CD14-positive monocyte (primary cell): ENCODE measurements around the gene ARSB. TPM values are rescaled to one million over a fixed set of nuclear protein-coding genes. Genes with fewer than 3 reads are reported as not detected.

Experiments used
- DNase-seq, 3 donors: peaks; one replicate each; pipeline ENCODE4 v3.0.0-alpha.2; 2011 to 2022
- H2AFZ ChIP-seq: 2 replicates; pipeline ENCODE4 v1.6.0; 2012; ENCODE audit warnings: mild to moderate bottlenecking, low read depth, low read length, inconsistent platforms; ENCODE audit not compliant: insufficient read depth, poor library complexity, severe bottlenecking
- H3K27ac ChIP-seq, 2 donors: 1 replicate in 1 of 2; 2 replicates in 1 of 2; pipeline ENCODE4 v1.5.1; 2012 to 2013; ENCODE audit warnings: low read length in 2 of 2, control low read depth in 1 of 2, inconsistent platforms in 1 of 2, low read depth in 1 of 2, mild to moderate bottlenecking in 1 of 2
- H3K27me3 ChIP-seq, 2 donors: one replicate each; pipeline versions ENCODE4 v1.6.0 to v1.6.1; 2011 to 2013; ENCODE audit warnings: low read length in 2 of 2; ENCODE audit not compliant: control insufficient read depth in 2 of 2, insufficient read depth in 2 of 2
- H3K36me3 ChIP-seq, 2 donors: replicated peaks in 1 of 2; 1 replicate in 1 of 2; 2 replicates in 1 of 2; pipeline versions ENCODE4 v1.5.1 to v1.6.1; 2012 to 2013; ENCODE audit warnings: low read length in 2 of 2, control low read depth in 1 of 2, inconsistent platforms in 1 of 2, mild to moderate bottlenecking in 1 of 2; ENCODE audit not compliant: insufficient read depth in 2 of 2, control insufficient read depth in 1 of 2
- H3K4me1 ChIP-seq, 2 donors: 1 replicate in 1 of 2; 2 replicates in 1 of 2; pipeline versions ENCODE4 v1.5.1 to v1.6.1; 2012 to 2013; ENCODE audit warnings: low read length in 2 of 2, control low read depth in 1 of 2, inconsistent platforms in 1 of 2, mild to moderate bottlenecking in 1 of 2, moderate library complexity in 1 of 2; ENCODE audit not compliant: insufficient read depth in 2 of 2, control insufficient read depth in 1 of 2
- H3K4me2 ChIP-seq: replicated peaks from 2 replicates; pipeline ENCODE3; 2012; ENCODE audit warnings: low read length, moderate library complexity, mild to moderate bottlenecking; ENCODE audit not compliant: poor library complexity, severe bottlenecking; ENCODE audit errors: extremely low read depth
- H3K4me3 ChIP-seq, 3 experiments: fragments of 200-600 bp in 1 of 3; sonication (generic) in 1 of 3; replicated peaks in 1 of 3; 1 replicate in 2 of 3; 2 replicates in 1 of 3; pipeline ENCODE4 v1.5.1; 2011 to 2013; ENCODE audit warnings: low read length in 3 of 3, mild to moderate bottlenecking in 3 of 3, control low read depth in 2 of 3, low read depth in 2 of 3, inconsistent platforms in 1 of 3, moderate library complexity in 1 of 3
- H3K79me2 ChIP-seq: 2 replicates; pipeline ENCODE4 v1.6.0; 2012; ENCODE audit warnings: mild to moderate bottlenecking, control low read depth, inconsistent platforms, low read length, moderate library complexity; ENCODE audit not compliant: insufficient read depth
- H3K9ac ChIP-seq: 2 replicates; pipeline ENCODE4 v1.6.0; 2017; ENCODE audit warnings: low read length, mild to moderate bottlenecking; ENCODE audit not compliant: insufficient read depth, poor library complexity, severe bottlenecking
- H3K9me3 ChIP-seq, 2 donors: replicated peaks in 1 of 2; 1 replicate in 1 of 2; 2 replicates in 1 of 2; pipeline versions ENCODE4 v1.5.1 to v1.6.1; 2012 to 2013; ENCODE audit warnings: low read length in 2 of 2, control low read depth in 1 of 2; ENCODE audit not compliant: control insufficient read depth in 1 of 2, insufficient read depth in 1 of 2
- H4K20me1 ChIP-seq: 2 replicates; pipeline ENCODE4 v1.6.0; 2012; ENCODE audit warnings: mild to moderate bottlenecking, low read length, control low read depth, moderate library complexity; ENCODE audit not compliant: insufficient read depth
- H3K27ac Mint-ChIP-seq, 7 donors: one replicate each; pipeline ENCODE4 v1.8.0; 2020; ENCODE audit warnings: mild to moderate bottlenecking in 7 of 7, mixed read lengths in 7 of 7, moderate library complexity in 6 of 7, inconsistent platforms in 2 of 7
- H3K27me3 Mint-ChIP-seq, 3 donors: one replicate each; pipeline ENCODE4 v1.8.0; 2021 to 2022; ENCODE audit warnings: low read depth in 3 of 3, mild to moderate bottlenecking in 3 of 3, mixed read lengths in 3 of 3, moderate library complexity in 3 of 3, inconsistent platforms in 1 of 3
- H3K36me3 Mint-ChIP-seq, 2 donors: one replicate each; pipeline ENCODE4 v1.8.0; 2020; ENCODE audit warnings: mixed read lengths in 2 of 2, inconsistent platforms in 1 of 2, mild to moderate bottlenecking in 1 of 2
- H3K4me1 Mint-ChIP-seq: one replicate; pipeline ENCODE4 v1.8.0; 2020; ENCODE audit warnings: mild to moderate bottlenecking, mixed read lengths
- H3K4me3 Mint-ChIP-seq, 2 donors: one replicate each; pipeline ENCODE4 v1.8.0; 2020; ENCODE audit warnings: mild to moderate bottlenecking in 2 of 2, mixed read lengths in 2 of 2, moderate library complexity in 1 of 2
- H3K9me3 Mint-ChIP-seq, 7 donors: one replicate each; pipeline ENCODE4 v1.8.0; 2020 to 2022; ENCODE audit warnings: mixed read lengths in 7 of 7, mild to moderate bottlenecking in 6 of 7, moderate library complexity in 6 of 7, inconsistent platforms in 2 of 7
- WGBS: methylation state at CpG from one replicate; pipeline ENCODE4 v1.1.5; 2013; ENCODE audit warnings: missing lambda C conversion rate; ENCODE audit not compliant: insufficient coverage; 5-methylcytosine and 5-hydroxymethylcytosine counted together
- intact Hi-C, 2 donors: fragments of 100-400 bp; cut with micrococcal nuclease; formaldehyde crosslinking; loops; one replicate each; pipeline versions ENCODE4 v1.15.0 to v1.15.1; 2023
- polyA plus RNA-seq, 3 donors: library from polyadenylated mRNA; depleted of rRNA in 1 of 3; unstranded in 2 of 3; stranded (reverse) in 1 of 3; fragments of 300-500 nt in 2 of 3; fragments of >200 nt in 1 of 3; fragmentation: Illumina TruSeq in 2 of 3; gene quantifications; 1 replicate in 2 of 3; 2 replicates in 1 of 3; pipeline ENCODE4 v1.2.3, GENCODE V29; 2012 to 2021
- TF ChIP-seq, protein P1 (sequence below): fragments of 200-600 bp; IDR thresholded peaks from one replicate; pipeline ENCODE4 v1.8.0; 2022; ENCODE audit warnings: antibody characterized with exemption, mild to moderate bottlenecking

ARSB gene
- polyA plus RNA-seq, 3 donors: 18.0 to 28.7 (median 18.1) TPM

DNA sequence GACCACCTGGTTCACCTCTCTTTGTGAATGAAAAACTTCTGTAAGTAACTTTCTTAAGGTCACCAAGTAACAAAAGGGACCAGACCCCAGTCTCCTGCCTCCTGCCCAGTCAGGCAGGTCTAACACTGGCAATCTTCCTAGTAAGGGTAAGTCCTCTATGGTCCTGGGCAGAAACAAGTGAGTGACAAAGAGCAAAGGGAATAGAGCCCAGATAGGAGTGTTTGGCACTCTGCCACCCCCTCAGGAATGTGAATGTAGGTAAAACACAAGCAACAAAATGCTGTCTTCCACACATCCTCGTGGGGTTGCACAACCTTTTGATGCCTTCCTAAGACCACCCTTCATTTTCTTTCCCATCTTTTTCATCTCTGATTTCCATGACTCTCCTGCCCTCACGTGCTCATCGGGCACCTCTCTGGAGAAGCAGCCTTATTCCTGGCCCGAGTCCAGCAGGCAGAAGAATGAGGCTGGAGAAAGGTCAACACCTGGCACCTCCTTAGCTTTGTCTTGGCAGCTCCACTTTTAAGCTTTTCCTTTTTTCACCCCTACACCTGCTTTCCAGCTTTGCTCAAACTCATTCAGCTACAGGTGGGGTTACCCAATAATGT lies 246.3 kb downstream of the ARSB start:
- H3K4me3 Mint-ChIP-seq: no peak overlapping the region
- no peaks in the 10 kb centered on the region for H3K36me3 ChIP-seq
- 93% methylated on average over 3 of the region's 4 CpGs for WGBS
- H3K4me1 ChIP-seq: no peaks in the 10 kb centered on the region
- no peak overlapping the region for H3K9ac ChIP-seq
- H3K9me3 Mint-ChIP-seq: peaks cover 0 to 4% (median 2%) of the 10 kb centered on the region in 7 donors
- no peak overlapping the region for H2AFZ ChIP-seq
- intact Hi-C loops: no loop called here
- no peak overlapping the region for H3K4me3 ChIP-seq
- no peak overlapping the region for H3K4me2 ChIP-seq
- no peak for DNase-seq
- no peaks in the 10 kb centered on the region for H3K79me2 ChIP-seq
- H3K36me3 Mint-ChIP-seq: no peaks in the 10 kb centered on the region
- peaks cover 0 to 6% of the 10 kb centered on the region in 2 donors for H3K9me3 ChIP-seq
- H3K4me1 Mint-ChIP-seq: peaks cover 2% of the 10 kb centered on the region
- H4K20me1 ChIP-seq: no peaks in the 10 kb centered on the region
- TF ChIP-seq, protein P1, sequence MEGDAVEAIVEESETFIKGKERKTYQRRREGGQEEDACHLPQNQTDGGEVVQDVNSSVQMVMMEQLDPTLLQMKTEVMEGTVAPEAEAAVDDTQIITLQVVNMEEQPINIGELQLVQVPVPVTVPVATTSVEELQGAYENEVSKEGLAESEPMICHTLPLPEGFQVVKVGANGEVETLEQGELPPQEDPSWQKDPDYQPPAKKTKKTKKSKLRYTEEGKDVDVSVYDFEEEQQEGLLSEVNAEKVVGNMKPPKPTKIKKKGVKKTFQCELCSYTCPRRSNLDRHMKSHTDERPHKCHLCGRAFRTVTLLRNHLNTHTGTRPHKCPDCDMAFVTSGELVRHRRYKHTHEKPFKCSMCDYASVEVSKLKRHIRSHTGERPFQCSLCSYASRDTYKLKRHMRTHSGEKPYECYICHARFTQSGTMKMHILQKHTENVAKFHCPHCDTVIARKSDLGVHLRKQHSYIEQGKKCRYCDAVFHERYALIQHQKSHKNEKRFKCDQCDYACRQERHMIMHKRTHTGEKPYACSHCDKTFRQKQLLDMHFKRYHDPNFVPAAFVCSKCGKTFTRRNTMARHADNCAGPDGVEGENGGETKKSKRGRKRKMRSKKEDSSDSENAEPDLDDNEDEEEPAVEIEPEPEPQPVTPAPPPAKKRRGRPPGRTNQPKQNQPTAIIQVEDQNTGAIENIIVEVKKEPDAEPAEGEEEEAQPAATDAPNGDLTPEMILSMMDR: no peak
- no peak overlapping the region for H3K27ac ChIP-seq
- no peaks in the 10 kb centered on the region for H3K27me3 ChIP-seq
- H3K27ac Mint-ChIP-seq: no peak overlapping the region
- peaks cover 3 to 9% (median 5%) of the 10 kb centered on the region in 3 donors for H3K27me3 Mint-ChIP-seq

DNA sequence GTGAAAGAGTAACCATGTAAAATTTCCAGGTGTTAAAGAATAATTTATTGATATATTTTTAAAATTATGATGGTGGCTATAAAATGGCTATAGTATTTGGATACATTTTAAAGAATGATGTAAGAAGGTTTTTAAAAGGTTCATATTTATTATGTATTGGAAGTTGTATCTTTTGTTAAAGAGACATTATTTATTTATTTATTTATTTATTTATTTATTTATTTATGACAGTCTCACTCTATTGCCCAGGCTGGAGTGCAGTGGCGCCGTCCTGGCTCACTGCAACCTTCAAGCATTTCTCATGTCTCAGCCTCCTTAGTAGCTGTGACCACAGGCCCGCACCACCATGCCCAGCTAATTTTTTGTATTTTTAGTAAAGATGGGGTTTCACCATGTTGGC lies 247.0 kb downstream of the ARSB start:
- no peaks in the 10 kb centered on the region for H4K20me1 ChIP-seq
- H3K4me2 ChIP-seq: no peak overlapping the region
- H3K79me2 ChIP-seq: no peaks in the 10 kb centered on the region
- no CpG with 5 or more reads among the region's 3 CpGs for WGBS
- Mint-ChIP-seq H3K27me3 (peaks cover under 1 to 3% (median 3%) of the 10 kb centered on the region in 3 donors), H3K27ac (no peak overlapping the region), H3K4me3 (no peak overlapping the region), H3K36me3 (no peaks in the 10 kb centered on the region), H3K9me3 (peaks cover 0 to 4% (median 2%) of the 10 kb centered on the region in 7 donors), H3K4me1 (peaks cover 2% of the 10 kb centered on the region)
- TF ChIP-seq, protein P1: no peak
- no peaks in the 10 kb centered on the region for H3K36me3 ChIP-seq
- H3K9ac ChIP-seq: no peak overlapping the region
- H2AFZ ChIP-seq: no peak overlapping the region
- intact Hi-C loops: no loop called here
- H3K27ac ChIP-seq: no peak overlapping the region
- no peaks in the 10 kb centered on the region for H3K4me1 ChIP-seq
- H3K4me3 ChIP-seq: no peak overlapping the region
- DNase-seq: no peak
- H3K27me3 ChIP-seq: no peaks in the 10 kb centered on the region
- peaks cover 0 to 6% of the 10 kb centered on the region in 2 donors for H3K9me3 ChIP-seq
